ENCODE data around the gene HEXA.
A peak's percentile ranks its signal among the peaks of the same experiment; 100 is the strongest.
"Not testable (repeated sequence)": the region's sequence is repeated elsewhere in the genome, so short reads cannot be mapped to it uniquely, and the experiment has no call there.

The HEXA gene

GRCh38 chr15:72375846-72376581 is at the start of gene HEXA:
Gene HEXA, minus strand, starts transcription at chr15:72376014. Its CDS starts 42 bp downstream, at chr15:72375972.
- no peaks in the 10 kb centered on the region for H3K36me3 ChIP-seq (ENCODE audit: insufficient read depth, low read length)
- peak within 1 kb of the TSS; percentile 99 for H3K9ac ChIP-seq (ENCODE audit: low read depth, low read length)
- H3K9me3 ChIP-seq (ENCODE audit: control insufficient read depth, insufficient read depth, low read length) = no peaks in the 10 kb centered on the region
- peaks cover 4% of the 10 kb centered on the region; the same call in 1 of the 2 replicates for H3K4me1 ChIP-seq (ENCODE audit: insufficient read depth, low read length)

GRCh38 chr15:72423256-72423655 is 47.4 kb upstream of the HEXA start:
- Histone ChIP-seq H3K9me3 (ENCODE audit: control insufficient read depth, insufficient read depth, low read length) (no peaks in the 10 kb centered on the region), H3K9ac (ENCODE audit: low read depth, low read length) (no peak overlapping the region), H3K4me1 (ENCODE audit: insufficient read depth, low read length) (no peaks in the 10 kb centered on the region), H3K36me3 (ENCODE audit: insufficient read depth, low read length) (no peaks in the 10 kb centered on the region)

DNA sequence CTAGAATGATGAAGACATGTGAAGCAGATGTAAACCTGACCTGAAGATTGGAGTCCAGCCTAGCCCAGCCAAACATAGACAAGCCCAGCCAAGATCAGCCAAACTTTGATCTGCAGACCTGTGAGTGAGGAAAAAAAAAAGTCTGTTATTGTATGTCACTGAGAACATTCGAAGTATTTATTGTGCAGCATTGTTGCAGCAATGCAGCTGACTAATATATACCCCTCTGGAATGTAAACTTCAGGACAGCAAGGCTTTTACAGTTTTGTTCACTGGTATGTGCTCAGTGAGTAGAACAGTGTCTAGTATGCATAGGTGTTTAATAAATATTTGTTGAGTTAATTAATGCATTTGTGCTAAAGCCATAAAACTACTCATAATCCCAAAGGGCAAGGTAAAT is 45.7 kb upstream of the HEXA start:
- no peaks in the 10 kb centered on the region for H3K9me3 ChIP-seq (ENCODE audit: control insufficient read depth, insufficient read depth, low read length)
- H3K9ac ChIP-seq (ENCODE audit: low read depth, low read length) = no peak overlapping the region
- no peaks in the 10 kb centered on the region for H3K4me1 ChIP-seq (ENCODE audit: insufficient read depth, low read length)
- H3K36me3 ChIP-seq (ENCODE audit: insufficient read depth, low read length) = no peaks in the 10 kb centered on the region

DNA sequence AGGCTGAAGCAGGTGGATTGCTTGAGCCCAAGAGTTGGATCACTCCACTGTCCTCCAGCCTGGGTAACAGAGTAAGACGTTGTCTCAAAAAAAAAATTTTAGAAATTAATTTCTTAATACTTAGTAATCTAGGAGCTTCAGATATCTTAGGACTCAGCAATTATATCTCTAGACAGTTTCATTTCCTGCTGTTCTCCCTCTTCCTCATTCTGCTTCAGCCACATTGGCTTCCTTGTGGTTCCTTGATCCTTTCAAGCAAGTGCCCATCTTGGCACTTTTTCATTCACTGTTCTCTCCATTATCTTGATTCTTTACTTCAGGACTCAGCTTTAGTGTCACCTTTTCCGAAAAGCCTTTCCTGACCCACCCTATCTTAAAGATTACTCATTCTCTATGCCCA is 44.8 kb upstream of the HEXA start:
- H3K36me3 ChIP-seq (ENCODE audit: insufficient read depth, low read length) = no peaks in the 10 kb centered on the region
- H3K9me3 ChIP-seq (ENCODE audit: control insufficient read depth, insufficient read depth, low read length) = no peaks in the 10 kb centered on the region
- no peak overlapping the region for H3K9ac ChIP-seq (ENCODE audit: low read depth, low read length)
- no peaks in the 10 kb centered on the region for H3K4me1 ChIP-seq (ENCODE audit: insufficient read depth, low read length)

DNA sequence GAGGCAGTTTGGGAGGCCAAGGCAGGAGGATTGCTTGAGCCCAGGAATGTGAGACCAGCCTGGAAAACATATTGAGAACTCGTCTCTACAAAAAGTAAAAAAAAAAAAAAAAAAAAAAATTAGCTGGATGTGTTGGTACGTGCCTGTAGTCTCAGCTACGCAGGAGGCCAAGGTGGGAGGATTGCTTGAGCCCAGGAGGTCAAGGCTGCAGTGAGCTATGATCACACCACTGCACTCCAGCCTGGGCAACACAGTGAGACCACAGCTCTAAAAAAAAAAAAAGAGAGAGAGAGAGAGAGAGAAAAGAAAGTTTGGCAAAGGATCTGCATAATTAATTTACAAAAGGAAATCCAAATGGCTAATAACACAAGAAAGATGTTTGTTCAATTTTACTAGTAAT is 44.0 kb upstream of the HEXA start:
- H3K4me1 ChIP-seq (ENCODE audit: insufficient read depth, low read length); H3K9ac ChIP-seq (ENCODE audit: low read depth, low read length); H3K36me3 ChIP-seq (ENCODE audit: insufficient read depth, low read length); H3K9me3 ChIP-seq (ENCODE audit: control insufficient read depth, insufficient read depth, low read length): not testable (repeated sequence)

DNA sequence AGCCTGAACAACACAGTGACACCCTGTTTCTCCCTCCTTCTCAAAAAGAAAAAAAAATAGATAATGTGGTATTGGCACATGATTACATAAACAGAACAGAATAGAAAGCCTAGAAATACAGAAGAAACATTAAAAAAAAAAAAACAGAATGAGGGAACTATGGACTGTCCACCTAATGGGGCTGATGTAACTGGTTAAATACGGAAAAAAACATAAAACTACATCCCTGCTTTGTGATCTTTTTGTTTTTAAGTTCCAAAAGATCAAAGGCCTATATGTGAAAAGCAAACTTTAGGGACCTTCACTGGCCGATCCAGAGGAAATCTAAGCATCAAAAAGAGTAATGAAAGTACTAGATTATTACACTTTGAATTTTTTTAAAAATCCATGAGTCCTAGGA is 39.5 kb upstream of the HEXA start:
- no peaks in the 10 kb centered on the region for H3K36me3 ChIP-seq (ENCODE audit: insufficient read depth, low read length)

DNA sequence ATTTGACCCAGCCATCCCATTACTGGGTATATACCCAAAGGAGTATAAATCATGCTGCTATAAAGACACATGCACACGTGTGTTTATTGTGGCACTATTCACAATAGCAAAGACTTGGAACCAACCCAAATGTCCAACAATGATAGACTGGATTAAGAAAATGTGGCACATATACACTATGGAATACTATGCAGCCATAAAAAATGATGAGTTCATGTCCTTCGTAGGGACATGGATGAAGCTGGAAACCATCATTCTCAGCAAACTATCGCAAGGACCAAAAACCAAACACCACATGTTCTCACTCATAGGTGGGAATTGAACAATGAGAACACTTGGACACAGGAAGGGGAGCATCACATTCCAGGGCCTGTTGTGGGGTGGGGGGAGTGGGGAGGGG is 37.5 kb upstream of the HEXA start:
- not testable (repeated sequence) for H3K36me3 ChIP-seq (ENCODE audit: insufficient read depth, low read length); H3K9ac ChIP-seq (ENCODE audit: low read depth, low read length); H3K4me1 ChIP-seq (ENCODE audit: insufficient read depth, low read length); H3K9me3 ChIP-seq (ENCODE audit: control insufficient read depth, insufficient read depth, low read length)

More for the DNA sequence above, 39.5 kb upstream of the HEXA start:
- Histone ChIP-seq H3K4me1 (ENCODE audit: insufficient read depth, low read length) (no peaks in the 10 kb centered on the region), H3K9me3 (ENCODE audit: control insufficient read depth, insufficient read depth, low read length) (no peaks in the 10 kb centered on the region), H3K9ac (ENCODE audit: low read depth, low read length) (no peak overlapping the region)

DNA sequence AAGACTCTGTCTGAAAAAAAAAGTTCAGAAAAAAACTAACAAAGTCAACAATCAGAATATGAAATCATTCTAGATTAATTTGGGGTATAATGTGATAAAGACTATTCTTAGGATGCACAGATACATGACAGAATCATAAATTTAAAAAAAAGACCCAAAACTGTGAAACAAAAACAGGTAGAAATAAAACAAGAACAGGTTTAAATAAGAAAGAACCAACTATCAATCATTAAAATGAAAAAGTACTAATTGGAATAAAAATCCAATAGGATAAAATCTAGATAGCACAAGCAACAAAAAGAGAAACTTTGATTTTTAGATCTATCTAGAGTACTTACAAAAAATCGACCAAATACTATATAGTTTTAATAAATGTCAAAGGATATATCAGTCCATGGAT is 35.7 kb upstream of the HEXA start:
- H3K4me1 ChIP-seq (ENCODE audit: insufficient read depth, low read length) = no peaks in the 10 kb centered on the region
- H3K9me3 ChIP-seq (ENCODE audit: control insufficient read depth, insufficient read depth, low read length) = no peaks in the 10 kb centered on the region
- no peaks in the 10 kb centered on the region for H3K36me3 ChIP-seq (ENCODE audit: insufficient read depth, low read length)
- no peak overlapping the region for H3K9ac ChIP-seq (ENCODE audit: low read depth, low read length)

GRCh38 chr15:72411111-72411510 is 35.3 kb upstream of the HEXA start:
- no peaks in the 10 kb centered on the region for H3K36me3 ChIP-seq (ENCODE audit: insufficient read depth, low read length)
- H3K9me3 ChIP-seq (ENCODE audit: control insufficient read depth, insufficient read depth, low read length) = no peaks in the 10 kb centered on the region
- no peak overlapping the region for H3K9ac ChIP-seq (ENCODE audit: low read depth, low read length)
- no peaks in the 10 kb centered on the region for H3K4me1 ChIP-seq (ENCODE audit: insufficient read depth, low read length)

- H3K9me3 ChIP-seq (ENCODE audit: control insufficient read depth, insufficient read depth, low read length) = no peaks in the 10 kb centered on the region
- H3K36me3 ChIP-seq (ENCODE audit: insufficient read depth, low read length) = no peaks in the 10 kb centered on the region
- H3K4me1 ChIP-seq (ENCODE audit: insufficient read depth, low read length) = no peaks in the 10 kb centered on the region
- H3K9ac ChIP-seq (ENCODE audit: low read depth, low read length) = no peak overlapping the region
Observed at GRCh38 chr15:72406936-72407335, 31.1 kb upstream of the HEXA start.

DNA sequence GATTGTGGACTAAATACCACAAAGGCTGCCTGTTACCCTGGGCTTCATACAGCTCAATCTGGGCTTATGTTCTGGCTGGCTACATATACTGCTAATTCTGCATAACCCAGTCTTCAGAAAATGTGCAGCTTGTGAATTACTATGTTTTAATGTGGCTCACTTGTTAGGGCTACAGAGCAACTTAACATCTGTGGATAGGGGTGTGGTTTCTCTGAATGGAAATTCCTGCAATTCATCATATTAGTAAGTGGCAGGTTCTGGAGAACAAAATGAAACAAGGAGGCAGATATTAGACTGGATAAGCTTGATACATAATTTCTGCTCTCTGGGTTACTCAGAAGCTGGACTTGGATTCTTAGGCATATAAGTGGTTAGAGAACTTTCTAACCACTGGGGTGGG is 29.0 kb upstream of the HEXA start:
- no peaks in the 10 kb centered on the region for H3K36me3 ChIP-seq (ENCODE audit: insufficient read depth, low read length)
- no peaks in the 10 kb centered on the region for H3K4me1 ChIP-seq (ENCODE audit: insufficient read depth, low read length)

GRCh38 chr15:72404356-72404755 is 28.5 kb upstream of the HEXA start:
- H3K9me3 ChIP-seq (ENCODE audit: control insufficient read depth, insufficient read depth, low read length) = no peaks in the 10 kb centered on the region
- H3K36me3 ChIP-seq (ENCODE audit: insufficient read depth, low read length) = no peaks in the 10 kb centered on the region
- H3K4me1 ChIP-seq (ENCODE audit: insufficient read depth, low read length) = no peaks in the 10 kb centered on the region
- H3K9ac ChIP-seq (ENCODE audit: low read depth, low read length) = no peak overlapping the region

More for the DNA sequence above, 29.0 kb upstream of the HEXA start:
- Histone ChIP-seq H3K9me3 (ENCODE audit: control insufficient read depth, insufficient read depth, low read length) (no peaks in the 10 kb centered on the region), H3K9ac (ENCODE audit: low read depth, low read length) (no peak overlapping the region)

GRCh38 chr15:72402726-72403125 is 26.9 kb upstream of the HEXA start:
- H3K9me3 ChIP-seq (ENCODE audit: control insufficient read depth, insufficient read depth, low read length) = no peaks in the 10 kb centered on the region
- H3K4me1 ChIP-seq (ENCODE audit: insufficient read depth, low read length) = no peaks in the 10 kb centered on the region
- H3K9ac ChIP-seq (ENCODE audit: low read depth, low read length) = no peak overlapping the region
- no peaks in the 10 kb centered on the region for H3K36me3 ChIP-seq (ENCODE audit: insufficient read depth, low read length)

GRCh38 chr15:72398648-72399047 is 22.8 kb upstream of the HEXA start:
- H3K36me3 ChIP-seq (ENCODE audit: insufficient read depth, low read length) = no peaks in the 10 kb centered on the region
- no peaks in the 10 kb centered on the region for H3K4me1 ChIP-seq (ENCODE audit: insufficient read depth, low read length)
- H3K9ac ChIP-seq (ENCODE audit: low read depth, low read length) = no peak overlapping the region
- H3K9me3 ChIP-seq (ENCODE audit: control insufficient read depth, insufficient read depth, low read length) = no peaks in the 10 kb centered on the region

- H3K36me3 ChIP-seq (ENCODE audit: insufficient read depth, low read length) = no peaks in the 10 kb centered on the region
- no peaks in the 10 kb centered on the region for H3K4me1 ChIP-seq (ENCODE audit: insufficient read depth, low read length)
- H3K9me3 ChIP-seq (ENCODE audit: control insufficient read depth, insufficient read depth, low read length) = no peaks in the 10 kb centered on the region
Observed at GRCh38 chr15:72397796-72398588, 22.2 kb upstream of the HEXA start, which contains the start of gene TMEM202. Gene TMEM202, plus strand, starts transcription at chr15:72398305. Its CDS starts 22 bp downstream, at chr15:72398327.

More at GRCh38 chr15:72397796-72398588, 22.2 kb upstream of the HEXA start, which contains the start of gene TMEM202:
- H3K9ac ChIP-seq (ENCODE audit: low read depth, low read length) = no peak within 1 kb of the TSS
